Amniotic epithelial cell (primary cell): ENCODE results near the gene CNPY4.

ENCODE experiments used
- DNase-seq: peaks from one replicate; pipeline ENCODE4 v3.0.0-alpha.2; 2010; ENCODE audit warnings: low read depth

The CNPY4 gene

GRCh38 chr7:100119072-100119969, at the start of gene CNPY4, which contains the start of gene TAF6:
TSS of gene CNPY4 (plus strand) at chr7:100119634. CDS start at chr7:100119745, 111 bp downstream.
TSS of gene TAF6 (minus strand) at chr7:100119358. CDS start at chr7:100114209, 5,149 bp downstream.
- peak; percentile 92 for DNase-seq

- DNase-seq: no peak
Measured at GRCh38 chr7:100069991-100070390, 49.4 kb upstream of the CNPY4 start.

- DNase-seq: no peak
Measured at GRCh38 chr7:100071018-100071723, 48.3 kb upstream of the CNPY4 start.

- DNase-seq: no peak
Measured at GRCh38 chr7:100072462-100072861, 47.0 kb upstream of the CNPY4 start.

- no peak for DNase-seq
Measured at GRCh38 chr7:100074841-100075240, 44.6 kb upstream of the CNPY4 start.

- no peak for DNase-seq
Measured at GRCh38 chr7:100075418-100075817, 44.0 kb upstream of the CNPY4 start.

GRCh38 chr7:100077205-100077604, 42.2 kb upstream of the CNPY4 start:
- no peak for DNase-seq

- no peak for DNase-seq
Measured at GRCh38 chr7:100079024-100079560, 40.3 kb upstream of the CNPY4 start.

- DNase-seq: peak; percentile 30
Measured at GRCh38 chr7:100080907-100081534, 38.4 kb upstream of the CNPY4 start.

- DNase-seq: peak; percentile 99
Measured at GRCh38 chr7:100081535-100082102, 37.8 kb upstream of the CNPY4 start, which contains the start of gene ZNF3. TSS of gene ZNF3 (minus strand) at chr7:100081723. CDS start at chr7:100077357, 4,366 bp downstream.

GRCh38 chr7:100082978-100083377, 36.5 kb upstream of the CNPY4 start:
- no peak for DNase-seq

GRCh38 chr7:100085515-100085914, 33.9 kb upstream of the CNPY4 start:
- no peak for DNase-seq

GRCh38 chr7:100087055-100087750, 32.2 kb upstream of the CNPY4 start:
- peak; percentile 100 for DNase-seq

- DNase-seq: no peak
Measured at GRCh38 chr7:100088095-100088620, 31.3 kb upstream of the CNPY4 start.

GRCh38 chr7:100088621-100089457, 30.6 kb upstream of the CNPY4 start, which contains the start of gene COPS6:
TSS of gene COPS6 (plus strand) at chr7:100088969. CDS start at chr7:100088991, 22 bp downstream.
- peak; percentile 51 for DNase-seq

- peak; percentile 66 for DNase-seq
Measured at GRCh38 chr7:100089458-100090196, 29.8 kb upstream of the CNPY4 start.

GRCh38 chr7:100090527-100091410, 28.7 kb upstream of the CNPY4 start:
- no peak for DNase-seq
